GM23338 (cell line): ENCODE results near the gene PRDX6.

Experiments used
- CTCF ChIP-seq, 2 experiments: fragments of 200-600 bp in 1 of 2; sonication (generic) in 1 of 2; conservative IDR thresholded peaks; 2 replicates each; pipeline versions ENCODE4 v1.5.1 to v1.6.1; 2016 to 2017; ENCODE audit warnings: antibody characterized with exemption in 2 of 2, low read depth in 2 of 2, mild to moderate bottlenecking in 2 of 2, moderate library complexity in 1 of 2
- EZH2 ChIP-seq: fragments of 200-600 bp; sonication (generic); IDR thresholded peaks from one replicate; pipeline ENCODE4 v1.8.0; 2017; ENCODE audit warnings: antibody characterized with exemption, mild to moderate bottlenecking, low read depth; ENCODE audit not compliant: unreplicated experiment
- POLR2AphosphoS5 ChIP-seq: IDR thresholded peaks from 2 replicates; pipeline ENCODE4 v1.6.1; 2016; ENCODE audit warnings: antibody characterized with exemption, low read depth
- REST ChIP-seq: IDR thresholded peaks from one replicate; pipeline ENCODE4 v1.6.1; 2018; ENCODE audit warnings: antibody characterized with exemption; ENCODE audit not compliant: unreplicated experiment

GRCh38 chr1:173447224-173447623 lies 29.9 kb upstream of the PRDX6 start:
- TF ChIP-seq CTCF (conservative IDR thresholded peaks at IDR 0.05; ENCODE audit: low read depth in 2 of 2) = no peak
- TF ChIP-seq EZH2 = no peak
- no peak for TF ChIP-seq POLR2AphosphoS5
- TF ChIP-seq REST = no peak
